GM20431 (cell line): ENCODE results near the gene CCDC171.
"Not testable (repeated sequence)": the region's sequence is repeated elsewhere in the genome, so short reads cannot be mapped to it uniquely, and the experiment has no call there.

Experiments
- in situ Hi-C: fragments of 300-500 bp; cut with MseI, MboI; formaldehyde crosslinking; loops from one replicate; pipeline ENCODE4 v1.15.0; 2020; ENCODE audit warnings: low sequenced_read_pairs; ENCODE audit not compliant: unreplicated experiment

The CCDC171 gene

DNA sequence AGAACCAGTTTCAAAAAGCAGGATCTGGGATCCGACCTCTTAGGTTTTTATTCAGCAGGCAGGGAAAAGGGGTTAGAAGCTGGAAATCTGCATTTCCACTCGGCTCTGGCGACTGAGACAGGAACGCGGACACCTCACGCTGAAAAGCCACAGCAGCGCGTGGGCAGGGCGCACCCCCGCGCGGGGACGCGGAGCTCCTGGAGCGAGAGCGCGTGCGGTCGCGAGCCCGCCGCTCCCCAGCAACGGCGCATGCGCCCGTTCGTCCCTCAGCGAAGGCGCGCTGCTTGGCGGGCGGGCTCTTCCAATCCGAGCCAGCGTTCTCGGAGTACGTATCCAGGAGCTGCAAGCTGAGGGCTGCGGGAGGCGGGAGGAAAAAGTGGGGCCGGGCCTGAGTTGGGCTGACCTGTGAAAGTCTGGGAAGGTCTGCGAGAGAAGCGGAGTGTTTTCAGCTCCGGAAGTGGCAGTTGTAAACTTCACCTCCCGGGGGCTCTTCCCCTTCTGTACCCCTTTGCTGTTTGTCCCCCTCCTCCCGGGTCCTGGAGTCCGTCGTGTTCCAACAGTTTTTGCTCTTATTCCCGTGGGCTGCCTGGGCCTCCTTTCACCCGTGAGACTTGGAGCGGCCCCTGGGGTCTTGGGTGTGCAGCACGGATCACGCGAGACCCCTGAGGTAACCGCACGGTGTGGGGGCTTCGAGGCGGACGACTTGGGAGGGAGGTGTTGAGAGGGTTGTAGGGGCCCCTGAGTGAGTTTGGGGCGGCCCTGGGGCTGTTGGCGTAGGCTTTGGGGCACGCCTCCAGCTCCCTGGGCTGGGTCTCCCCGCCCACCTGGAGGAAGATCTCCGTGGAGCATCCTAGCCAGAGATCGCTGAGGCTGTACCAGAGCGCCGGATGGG lies at the start of gene CCDC171:
Gene CCDC171, plus strand, starts transcription at position 408 of the 892 bp plus-strand sequence. CDS start 11,046 bp downstream, outside the sequence.
- in situ Hi-C loops = no loop called here

DNA sequence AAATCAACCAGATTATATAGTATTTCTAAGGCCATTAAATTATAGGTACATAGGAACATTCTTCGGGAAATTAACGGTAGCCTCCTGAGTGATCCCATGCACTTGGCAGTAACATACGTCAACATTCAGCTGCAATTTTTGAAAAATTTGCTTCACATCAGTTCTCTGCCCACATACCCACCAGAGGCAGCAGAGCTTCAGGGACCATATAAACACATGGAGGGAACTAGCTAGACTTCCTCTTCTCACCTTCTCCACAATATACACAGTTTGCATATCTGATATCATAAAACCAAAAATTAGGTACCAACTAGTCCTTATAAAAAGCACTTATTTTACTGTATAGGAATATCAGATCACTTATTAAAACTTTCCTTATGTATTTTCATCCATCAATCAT lies 46.9 kb upstream of the CCDC171 start:
- in situ Hi-C loops = no loop called here

DNA sequence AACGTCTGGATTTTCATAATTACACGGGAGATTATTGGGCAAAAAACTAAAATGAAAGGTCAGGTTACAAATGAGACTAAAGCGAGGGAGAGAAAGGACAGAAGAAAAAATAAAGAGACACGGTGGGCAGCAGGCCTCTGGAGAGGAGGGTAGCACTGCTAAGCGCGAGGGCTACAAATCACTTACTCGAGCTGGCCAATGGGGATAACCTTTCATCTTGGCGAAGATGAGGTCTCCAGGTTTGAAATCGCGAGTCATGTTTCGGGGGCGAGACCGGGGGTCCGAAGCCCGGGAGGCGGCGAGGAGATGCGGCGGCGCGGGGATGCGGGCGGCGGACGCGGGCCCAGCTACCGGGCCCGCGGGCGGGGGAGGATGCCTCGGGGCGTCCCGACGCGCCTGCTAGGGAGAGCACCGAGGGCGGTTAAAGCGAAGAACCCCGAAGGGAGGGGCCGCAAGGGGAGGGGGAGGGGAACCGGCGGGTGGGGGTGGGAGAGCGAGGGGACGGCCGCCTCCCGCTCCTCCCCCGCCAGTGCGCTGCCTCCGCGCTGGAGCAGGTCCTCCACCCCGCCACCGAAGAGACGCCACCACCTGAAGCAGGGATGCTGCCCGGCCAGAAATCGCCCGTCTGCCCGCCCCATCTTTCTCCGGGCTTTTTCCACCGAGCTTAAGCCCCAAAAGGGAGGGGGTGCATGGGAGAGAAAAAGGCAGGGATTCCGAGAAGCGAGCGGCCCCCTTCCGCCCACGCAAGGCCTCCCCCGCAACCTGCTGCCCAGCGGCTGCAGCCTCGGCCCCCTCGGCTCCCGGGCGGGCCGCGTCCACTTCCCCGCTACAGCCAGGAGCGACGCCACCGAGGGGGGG lies 42.7 kb upstream of the CCDC171 start:
- in situ Hi-C loops = no loop called here

DNA sequence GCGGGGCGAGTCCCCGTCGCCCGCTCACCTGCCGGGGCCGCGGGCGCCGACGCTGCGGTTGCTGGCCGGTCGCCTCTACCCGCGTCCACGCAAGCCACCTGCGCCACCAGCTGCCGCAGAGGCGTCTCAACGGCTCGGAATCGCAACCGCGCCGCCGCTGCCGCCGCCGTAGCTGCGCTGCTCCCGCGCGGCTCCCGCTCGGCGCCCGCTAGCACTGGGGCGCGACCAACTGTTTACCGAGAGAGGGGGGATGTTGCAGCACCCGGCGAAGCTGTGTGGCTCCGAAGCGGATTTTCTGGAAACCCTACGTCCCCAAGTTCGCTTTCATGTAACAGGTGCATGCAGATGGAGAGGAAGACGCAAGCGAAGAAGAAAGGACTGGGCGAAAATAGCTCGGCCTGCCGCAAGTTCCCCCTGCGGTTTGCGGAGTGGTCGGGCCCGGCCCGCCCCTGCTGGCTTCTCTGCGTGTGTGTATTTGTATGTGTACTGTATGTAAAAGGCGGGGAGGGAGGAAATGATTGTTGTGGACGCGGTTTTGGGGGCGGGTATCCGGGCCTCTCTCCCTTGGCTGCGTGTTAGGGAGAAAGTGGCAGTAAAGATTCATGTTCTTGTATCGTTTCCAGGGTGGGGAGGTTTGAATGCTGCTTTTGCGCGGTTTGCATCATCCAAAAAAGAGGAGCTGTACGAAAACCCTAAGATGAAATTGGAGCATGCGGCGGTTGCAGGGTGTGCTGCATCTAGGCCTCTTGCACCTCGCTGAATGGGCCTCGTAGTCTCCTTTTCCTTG lies 41.9 kb upstream of the CCDC171 start, which contains the start of gene PSIP1:
Gene PSIP1, minus strand, starts transcription at position 182 of the 787 bp plus-strand sequence. CDS start 782 bp downstream, outside the sequence.
- in situ Hi-C loops = no loop called here

DNA sequence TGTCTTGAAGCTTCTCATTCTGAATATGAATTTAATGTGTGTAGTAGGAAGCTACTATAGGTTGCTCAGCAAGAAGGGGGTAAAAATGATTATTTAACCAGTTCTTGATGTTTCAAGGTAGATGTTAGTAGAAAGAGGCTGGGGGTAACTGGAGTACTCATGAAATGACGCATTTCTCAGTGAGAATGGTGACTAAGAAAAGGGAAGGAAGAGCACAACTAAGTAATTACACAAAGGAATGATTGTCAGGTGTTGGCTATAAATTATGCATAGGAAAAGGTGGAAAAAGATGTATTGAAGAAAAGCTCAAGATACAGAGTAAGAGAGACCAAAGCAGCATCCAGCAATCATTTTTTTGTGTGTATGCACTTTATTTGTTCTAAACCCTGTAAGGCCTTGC lies 40.6 kb upstream of the CCDC171 start:
- in situ Hi-C loops = no loop called here

DNA sequence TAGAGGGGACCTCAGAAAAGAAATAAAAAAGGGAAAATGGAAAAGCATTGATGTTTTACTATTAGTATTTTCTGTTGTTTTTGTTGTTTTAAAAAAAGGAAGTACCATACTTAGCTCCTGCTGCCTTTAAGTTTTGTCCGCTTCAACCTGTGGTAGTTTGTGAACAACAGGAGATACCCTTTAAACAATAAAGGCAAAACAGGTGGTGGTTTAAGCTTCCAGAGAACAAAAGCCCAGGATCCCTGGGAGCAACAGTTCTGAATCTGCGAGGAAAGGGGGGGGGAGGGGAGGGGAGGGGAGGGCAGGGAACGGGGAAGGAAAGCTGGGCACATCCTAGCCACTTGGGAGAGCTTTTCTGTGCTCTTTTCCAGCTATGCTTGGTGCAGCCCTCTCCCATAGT lies 40.0 kb upstream of the CCDC171 start:
- in situ Hi-C loops = no loop called here

DNA sequence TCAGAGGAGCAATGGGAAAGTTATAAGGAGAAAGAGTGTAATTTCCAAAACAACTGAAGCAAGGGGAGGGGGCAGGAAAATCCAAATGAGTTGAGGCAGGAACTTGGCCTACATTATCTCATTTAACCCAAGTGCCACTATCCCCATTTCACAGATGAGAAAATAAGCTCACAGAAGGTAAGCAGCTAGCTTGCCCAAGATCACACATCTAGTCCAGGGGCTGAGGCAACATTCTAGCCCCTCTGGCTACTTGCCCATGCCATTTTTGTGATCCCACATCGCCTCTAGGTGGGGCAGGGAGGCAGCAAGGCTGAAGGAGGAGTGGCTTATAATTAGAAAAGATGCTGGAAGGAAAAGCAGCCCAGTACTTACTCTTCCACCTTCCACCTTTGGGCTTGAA lies 39.5 kb upstream of the CCDC171 start:
- in situ Hi-C loops = no loop called here

DNA sequence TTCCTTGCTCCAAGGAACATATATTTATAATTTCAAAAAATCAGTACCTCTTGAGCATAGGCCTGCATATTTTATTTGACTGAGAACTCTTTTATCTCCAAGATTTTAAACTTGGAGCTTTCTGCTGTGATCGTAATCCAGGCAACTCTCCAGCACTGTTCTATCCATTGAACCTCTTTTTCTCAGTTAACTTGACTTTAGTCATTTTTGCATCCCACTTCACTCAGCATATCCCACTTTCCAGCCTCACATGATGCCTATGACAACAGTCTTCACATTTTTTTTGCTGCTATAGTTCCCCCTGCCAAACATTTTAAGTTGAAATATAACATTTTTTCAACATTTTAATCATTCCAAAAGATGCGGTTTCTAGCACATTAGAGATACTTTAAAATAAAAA lies 33.0 kb upstream of the CCDC171 start:
- in situ Hi-C loops = no loop called here

DNA sequence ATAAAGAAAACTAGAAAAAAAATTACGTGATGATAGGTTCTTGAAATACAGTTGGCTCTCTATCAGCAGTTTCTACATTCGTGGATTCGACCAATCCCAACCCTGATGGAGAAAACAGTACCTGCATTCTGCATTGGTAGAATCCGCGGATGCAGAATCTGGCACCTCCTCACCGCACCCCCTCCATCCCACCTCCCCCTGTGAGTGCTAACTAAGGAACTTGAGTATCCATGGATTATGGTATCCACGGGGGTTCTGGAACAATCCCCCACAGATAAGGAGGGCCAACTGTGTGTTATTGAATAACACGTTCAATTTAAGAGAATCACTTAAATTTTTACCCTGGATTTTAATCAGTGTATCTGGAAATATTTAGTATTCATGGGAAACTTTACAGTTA lies 31.6 kb upstream of the CCDC171 start:
- in situ Hi-C loops = no loop called here

DNA sequence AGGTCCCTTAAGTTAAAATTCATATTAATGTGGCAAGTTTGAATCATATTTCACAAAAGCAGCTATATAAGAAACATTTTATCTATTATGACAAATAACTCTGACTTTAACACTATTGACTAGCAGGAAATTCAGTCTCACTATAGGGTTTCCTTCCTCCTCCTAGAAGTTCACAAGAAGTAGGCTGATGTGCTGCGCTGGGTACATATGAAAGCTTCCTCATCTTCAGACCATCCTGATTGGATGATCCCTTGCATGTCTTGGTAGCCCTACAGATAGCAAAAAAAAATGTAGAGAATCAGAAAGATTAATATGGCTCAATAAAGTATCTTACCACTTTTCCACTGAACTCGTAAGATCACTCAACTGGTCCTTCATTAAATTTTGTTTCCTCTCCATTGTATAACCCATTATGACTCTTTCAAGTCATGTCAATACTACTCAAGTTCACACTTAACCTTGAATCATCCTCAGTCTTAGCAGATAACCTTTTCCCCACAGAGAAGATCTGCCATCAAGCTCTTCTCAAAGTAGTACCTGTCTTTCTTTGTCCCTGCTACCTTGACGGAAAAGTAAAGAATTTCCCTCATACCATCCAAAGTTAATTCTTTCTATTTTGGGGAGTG lies 30.6 kb upstream of the CCDC171 start:
- in situ Hi-C loops = no loop called here

DNA sequence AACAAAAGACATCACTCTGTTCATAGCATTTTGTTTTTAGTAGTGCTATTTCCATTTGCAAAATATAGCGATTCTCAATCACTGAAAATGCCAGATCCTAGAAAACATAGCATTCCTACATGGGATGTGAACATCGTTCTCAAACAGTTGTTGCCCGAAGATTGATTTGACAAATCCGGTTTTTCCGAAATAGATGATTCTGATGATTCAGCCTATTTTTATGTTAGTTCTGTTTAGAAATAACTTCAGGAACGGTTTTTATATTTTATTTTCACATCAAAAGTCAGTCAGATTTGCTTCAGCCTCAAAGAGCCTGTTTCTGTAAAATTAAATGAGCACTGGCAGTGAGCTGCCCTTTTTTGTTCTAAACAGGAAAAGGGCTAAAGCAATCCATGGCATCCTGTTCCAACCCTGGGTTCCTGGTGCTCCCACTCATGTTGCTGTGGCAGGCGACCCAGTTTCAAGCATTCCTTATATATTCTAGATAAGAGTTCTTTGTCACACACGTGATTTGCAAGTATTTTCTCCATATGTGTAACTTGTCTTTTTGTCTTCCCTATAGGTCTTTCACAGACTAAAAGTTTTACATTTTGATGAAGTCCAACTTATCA lies 27.9 kb upstream of the CCDC171 start:
- in situ Hi-C loops = no loop called here

DNA sequence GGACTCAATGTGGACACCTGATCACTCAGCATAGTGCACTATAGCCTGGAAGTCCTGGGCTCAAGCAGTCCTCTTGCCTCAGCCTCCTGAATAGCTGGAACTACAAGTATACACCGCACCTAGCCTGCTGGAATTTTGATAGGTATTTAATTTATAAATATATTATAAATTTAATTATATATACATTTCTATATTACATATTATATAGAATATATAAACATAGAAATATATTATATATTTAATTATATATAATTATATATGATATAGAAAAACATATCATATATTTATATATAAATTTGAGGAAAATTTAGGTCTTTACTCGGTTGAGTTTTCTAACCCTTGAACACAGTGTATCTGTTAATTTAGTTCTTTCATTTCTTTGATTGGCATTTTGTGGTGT lies 26.9 kb upstream of the CCDC171 start:
- in situ Hi-C loops = no loop called here

DNA sequence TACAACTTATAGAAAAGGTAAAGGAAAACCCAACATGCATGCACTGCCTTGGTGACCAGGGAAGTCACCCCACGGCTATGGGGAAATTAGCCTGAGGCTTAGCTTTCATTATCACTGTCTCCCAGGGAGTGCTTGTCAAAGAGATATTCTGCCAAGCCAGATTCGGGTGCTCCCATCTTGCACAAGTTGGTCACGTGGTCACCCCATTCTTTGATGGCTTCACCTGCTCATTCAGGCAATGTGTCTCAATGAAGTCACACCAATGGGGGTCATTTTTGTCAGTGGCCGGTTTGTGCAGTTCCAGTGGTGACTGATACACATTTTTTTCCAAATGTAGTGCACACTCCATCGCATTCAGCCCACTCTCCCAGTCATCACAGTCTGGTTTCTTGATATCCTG lies 25.8 kb upstream of the CCDC171 start:
- in situ Hi-C loops = not testable (repeated sequence)

DNA sequence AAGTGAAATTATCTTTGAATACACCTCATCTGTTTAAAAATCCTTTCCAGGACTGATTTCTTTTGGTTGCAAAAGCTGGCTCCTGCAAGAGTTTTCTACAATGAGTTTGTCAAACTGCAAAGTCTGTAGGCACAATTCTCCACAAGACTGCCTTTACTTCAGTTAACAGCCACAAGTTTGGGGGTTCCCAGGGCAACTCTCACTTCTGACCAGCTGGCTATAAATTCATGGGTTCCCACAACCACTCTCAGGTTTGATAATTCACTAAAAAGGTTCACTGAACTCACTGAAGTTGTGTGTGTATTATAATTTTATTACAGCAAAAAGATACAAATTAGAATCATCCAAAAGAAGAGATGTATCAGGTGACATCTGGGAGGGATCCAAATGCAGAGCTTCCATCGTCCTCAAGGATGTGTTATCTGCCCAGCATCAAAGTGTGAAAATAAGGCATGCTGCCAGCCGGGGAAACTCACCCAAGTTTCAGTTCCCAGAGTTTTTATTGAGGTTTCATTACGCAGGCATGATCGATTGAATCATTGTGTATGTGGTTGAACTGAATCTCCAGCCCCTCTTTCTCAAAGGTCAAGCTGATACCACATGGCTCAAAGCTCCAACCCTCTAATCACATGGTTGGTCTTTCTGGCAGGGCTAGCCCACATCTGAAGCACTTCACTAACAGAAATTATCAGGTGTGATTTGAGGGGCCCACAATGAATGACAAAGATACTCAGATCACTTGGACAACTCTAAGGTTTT lies 23.1 kb upstream of the CCDC171 start:
- in situ Hi-C loops = no loop called here

DNA sequence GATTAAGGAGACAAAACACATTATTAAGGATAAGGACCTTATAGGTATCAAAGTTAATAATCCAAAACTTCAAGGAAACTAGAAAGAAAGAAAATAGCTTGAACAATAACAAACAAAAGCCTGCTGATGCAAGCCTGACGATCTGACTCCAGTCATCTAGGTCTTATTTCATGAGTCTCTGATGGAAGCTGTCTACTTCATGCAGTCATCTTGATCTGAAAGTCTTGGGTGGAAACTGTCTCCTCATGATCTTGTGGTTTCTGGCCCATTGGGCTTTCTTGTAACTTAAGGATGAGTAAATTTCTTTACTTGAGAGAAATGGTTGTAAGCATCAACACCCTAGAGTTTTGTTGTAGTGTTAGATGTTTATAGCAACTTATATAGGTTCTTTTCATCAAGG lies 21.5 kb upstream of the CCDC171 start:
- in situ Hi-C loops = no loop called here

DNA sequence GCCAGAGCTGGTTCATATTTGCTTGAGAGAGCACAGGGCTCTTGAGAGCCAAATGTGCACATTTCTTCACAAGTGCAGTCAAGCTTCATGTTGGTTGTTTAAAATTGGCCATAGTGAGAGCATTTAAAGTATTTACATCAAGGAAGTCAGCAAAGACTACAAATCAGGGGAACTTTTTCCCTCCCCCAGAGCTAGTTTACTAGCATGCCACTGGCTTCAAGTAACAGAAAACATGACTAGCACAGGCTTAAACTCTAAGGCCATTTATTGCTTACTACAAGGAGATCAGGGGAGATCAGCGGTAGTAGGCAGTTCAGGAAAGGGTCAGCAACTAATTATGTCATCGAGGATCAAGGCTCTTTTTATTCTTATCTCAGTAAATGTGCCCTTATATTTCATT lies 11.0 kb upstream of the CCDC171 start:
- in situ Hi-C loops = no loop called here

DNA sequence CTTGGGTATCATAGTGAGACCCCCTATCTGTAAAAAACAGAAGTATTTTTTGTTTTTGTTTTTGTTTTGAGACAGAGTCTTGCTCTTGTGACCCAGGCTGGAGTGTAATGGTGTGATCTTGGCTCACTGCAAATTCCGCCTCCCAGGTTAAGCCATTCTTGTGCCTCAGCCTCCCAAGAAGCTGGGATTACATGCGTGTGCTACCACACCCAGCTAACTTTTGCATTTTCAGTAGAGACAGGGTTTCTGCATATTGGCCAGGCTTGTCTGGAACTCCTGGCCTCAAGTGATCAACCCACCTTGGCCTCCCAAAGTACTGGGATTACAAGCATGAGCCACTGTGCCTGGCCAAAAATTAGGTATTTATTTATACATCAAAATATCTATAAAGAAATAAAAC lies 10.2 kb upstream of the CCDC171 start:
- in situ Hi-C loops = no loop called here

DNA sequence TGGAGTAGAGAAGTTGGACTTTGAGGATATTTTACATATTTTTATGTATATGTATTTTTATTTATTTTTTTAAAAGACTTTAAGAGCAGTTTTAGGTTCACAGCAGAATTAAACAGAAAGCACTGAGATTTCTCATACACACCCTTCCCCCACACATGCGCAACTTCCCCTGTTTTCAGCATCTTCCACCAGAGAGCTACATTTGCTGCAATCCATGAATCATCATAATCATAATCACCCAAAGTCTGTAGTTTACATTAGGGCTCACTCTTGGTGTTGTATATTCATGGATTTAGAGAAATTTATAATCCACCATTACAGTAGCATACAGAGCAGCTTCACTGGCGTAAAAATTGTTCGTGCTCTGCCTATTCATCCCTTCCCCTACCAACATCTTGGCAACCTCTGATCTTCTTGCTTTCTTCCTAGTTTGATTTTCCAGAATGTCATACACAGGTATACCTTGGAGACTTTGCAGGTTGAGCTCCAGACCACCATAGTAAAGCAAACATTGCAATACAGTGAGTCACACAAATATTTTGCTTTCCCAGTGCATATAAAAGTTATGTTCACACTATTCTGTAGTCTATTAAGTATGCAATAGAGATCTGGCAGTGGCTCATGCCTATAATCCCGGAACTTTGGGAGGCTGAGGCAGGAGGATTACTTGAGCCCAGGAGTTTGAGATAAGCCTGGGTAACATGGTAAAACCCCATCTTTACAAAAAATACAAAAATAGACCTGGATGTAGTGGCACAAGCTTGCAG lies 9.6 kb upstream of the CCDC171 start:
- in situ Hi-C loops = no loop called here
